GM12892 (cell line): ENCODE data around the gene PKHD1.
"Not testable (repeated sequence)": the region's sequence is repeated elsewhere in the genome, so short reads cannot be mapped to it uniquely, and the experiment has no call there.

Experiments used
- DNase-seq: peaks from one replicate; pipeline ENCODE4 v3.0.0; 2011; ENCODE audit not compliant: insufficient read length
- FAIRE-seq: peaks from 2 replicates; lab custom pipeline; 2011; peaks lifted over from hg19 to GRCh38; lab: Jason Lieb, UNC
- POLR2A ChIP-seq: IDR thresholded peaks from 2 replicates; pipeline ENCODE4 v1.6.1; 2011; ENCODE audit warnings: low read depth, low read length, control low read depth
- POLR2AphosphoS5 ChIP-seq: IDR thresholded peaks from 2 replicates; pipeline ENCODE4 v1.6.1; 2011; ENCODE audit warnings: low read depth, low read length, control low read depth
- TAF1 ChIP-seq: IDR thresholded peaks from 2 replicates; pipeline ENCODE4 v1.6.1; 2011; ENCODE audit warnings: low read depth, mild to moderate bottlenecking, control low read depth, low read length, borderline replicate concordance

Gene PKHD1

DNA sequence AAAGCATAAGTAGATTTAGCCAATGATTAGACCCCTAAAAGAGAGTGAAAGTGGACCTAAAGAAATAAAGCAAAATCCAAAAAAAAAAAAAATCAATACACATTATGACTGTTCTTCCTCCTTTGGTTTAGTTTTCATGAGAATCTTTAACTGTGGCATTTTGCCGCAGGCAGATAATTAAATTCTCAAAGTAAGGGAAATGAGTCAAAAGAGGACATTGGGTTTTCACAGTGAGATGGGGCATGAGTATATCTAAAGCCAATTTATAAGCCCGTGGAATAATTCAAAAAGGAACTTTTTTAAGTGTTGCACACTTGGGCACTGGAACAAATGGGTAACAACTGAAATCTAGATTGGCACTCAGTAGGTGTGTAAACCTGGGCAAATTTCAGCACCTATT, 230.3 kb downstream of the PKHD1 start:
- DNase-seq (no peak), FAIRE-seq (no peak)
- no peak for TF ChIP-seq POLR2AphosphoS5
- no peak for TF ChIP-seq POLR2A
- no peak for TF ChIP-seq TAF1

- TF ChIP-seq TAF1 (no peak), POLR2AphosphoS5 (no peak), POLR2A (no peak)
- DNase-seq = no peak
- no peak for FAIRE-seq
Observed at GRCh38 chr6:51856508-51856907, 230.9 kb downstream of the PKHD1 start.

DNA sequence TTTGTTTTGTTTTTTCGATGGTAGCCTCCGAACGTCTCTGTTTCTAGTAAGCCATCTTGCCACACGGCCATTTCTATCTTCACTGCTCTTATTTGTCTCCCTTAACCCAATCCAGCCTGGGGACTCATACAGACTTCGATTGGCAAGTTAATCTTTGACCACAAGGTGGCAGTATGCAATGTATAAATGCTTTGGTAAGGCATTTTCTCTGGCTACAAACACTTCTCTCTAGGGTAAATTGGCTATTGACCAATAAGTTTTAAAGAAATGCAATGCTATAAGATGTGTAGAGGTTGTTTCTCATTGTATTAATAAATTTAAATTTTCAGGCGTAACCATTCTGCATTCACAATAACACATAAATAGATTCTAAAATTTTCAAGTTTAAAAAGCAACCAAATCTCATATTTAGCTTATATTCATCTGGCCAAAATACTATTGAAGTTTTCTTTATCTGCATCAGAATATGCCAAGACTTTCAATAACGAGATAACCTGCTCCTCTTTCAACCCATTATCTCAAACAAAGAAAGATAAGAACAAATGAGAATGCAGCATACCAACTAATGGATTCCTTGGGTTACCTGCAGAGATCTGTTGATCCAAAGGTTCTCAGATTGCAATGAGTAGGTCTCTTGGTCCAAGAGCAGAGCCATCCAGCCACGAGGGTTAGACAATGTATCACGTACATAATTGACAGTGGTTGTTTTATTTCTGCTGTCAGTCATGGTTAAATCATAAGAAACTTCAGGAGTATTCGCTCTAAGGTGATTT, 231.9 kb downstream of the PKHD1 start:
- TF ChIP-seq POLR2A (no peak), POLR2AphosphoS5 (no peak), TAF1 (no peak)
- DNase-seq = peak; percentile 43
- FAIRE-seq = peak; percentile 84

- DNase-seq = no peak
- FAIRE-seq = no peak
- TF ChIP-seq POLR2A (no peak), TAF1 (no peak), POLR2AphosphoS5 (no peak)
Observed at GRCh38 chr6:51854876-51855275, 232.5 kb downstream of the PKHD1 start.

DNA sequence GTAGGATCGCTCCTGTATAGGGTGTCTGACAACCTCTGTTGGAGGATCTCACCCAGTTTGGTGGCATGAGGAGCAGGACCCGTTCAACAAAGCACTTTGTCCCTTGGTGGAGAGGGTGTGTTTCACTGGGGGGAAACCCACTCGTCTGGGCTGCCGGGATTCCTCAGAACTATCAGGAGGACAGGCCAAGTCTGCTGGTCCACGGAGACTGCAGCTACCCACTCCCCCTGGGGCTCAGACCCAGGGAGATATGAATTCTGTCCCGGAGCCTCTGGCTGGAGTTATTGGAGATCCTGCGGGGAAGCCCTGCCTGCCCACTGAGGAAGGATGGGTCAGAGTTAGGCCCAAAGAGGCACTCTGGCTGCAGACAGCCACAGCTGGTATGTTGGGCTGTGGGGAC, 233.1 kb downstream of the PKHD1 start:
- TF ChIP-seq POLR2A (no peak), POLR2AphosphoS5 (no peak), TAF1 (no peak)
- FAIRE-seq (no peak), DNase-seq (no peak)

DNA sequence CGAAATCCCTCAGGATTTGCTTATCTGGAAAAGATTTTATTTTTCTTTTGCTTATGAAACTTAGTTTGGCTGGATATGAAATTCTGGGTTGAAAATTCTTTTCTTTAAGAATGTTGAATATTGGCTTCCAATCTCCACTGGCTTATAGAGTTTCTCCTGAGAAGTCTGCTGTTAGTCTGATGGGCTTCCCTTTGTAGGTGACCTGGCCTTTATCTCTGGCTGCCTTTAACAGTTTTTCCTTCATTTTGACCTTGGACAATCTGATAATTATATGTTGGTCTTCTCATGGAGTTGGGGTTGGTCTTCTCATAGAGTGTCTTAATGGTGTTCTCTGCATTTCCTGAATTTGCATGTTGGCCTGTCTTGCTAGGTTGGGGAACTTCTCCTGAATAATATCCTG, 234.3 kb downstream of the PKHD1 start:
- not testable (repeated sequence) for DNase-seq, FAIRE-seq

GRCh38 chr6:51846531-51846930, 240.9 kb downstream of the PKHD1 start:
- FAIRE-seq = no peak
- DNase-seq = no peak
- TF ChIP-seq POLR2A (no peak), POLR2AphosphoS5 (no peak), TAF1 (no peak)

DNA sequence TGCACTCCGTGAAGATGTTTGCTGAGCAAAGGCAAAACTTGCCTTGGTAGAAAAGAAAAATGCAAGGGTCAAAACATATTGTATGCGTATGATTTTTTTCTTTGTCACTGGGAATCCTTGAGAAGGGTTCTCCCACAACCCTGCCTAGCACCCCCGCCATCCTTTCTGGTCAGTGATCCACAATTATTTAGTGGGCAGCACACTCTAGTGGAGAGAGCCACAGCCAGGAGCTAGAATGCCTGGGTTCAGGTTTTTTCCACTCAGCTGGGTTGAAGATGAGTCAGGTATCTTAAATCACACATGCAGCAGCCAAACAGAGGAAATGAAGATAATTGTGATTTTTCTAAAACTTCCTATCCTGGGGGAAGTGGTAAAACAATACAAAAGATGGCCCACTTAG, 243.1 kb downstream of the PKHD1 start:
- FAIRE-seq (no peak), DNase-seq (no peak)
- no peak for TF ChIP-seq TAF1

GRCh38 chr6:51843456-51844056, 243.9 kb downstream of the PKHD1 start:
- FAIRE-seq = no peak
- no peak for DNase-seq
- TF ChIP-seq POLR2AphosphoS5 (no peak), POLR2A (no peak), TAF1 (no peak)

- FAIRE-seq = no peak
- TF ChIP-seq POLR2A = no peak
- TF ChIP-seq POLR2AphosphoS5 = no peak
- TF ChIP-seq TAF1 = no peak
- DNase-seq = no peak
Observed at GRCh38 chr6:51842804-51843378, 244.5 kb downstream of the PKHD1 start.

GRCh38 chr6:51842061-51842803, 245.2 kb downstream of the PKHD1 start:
- FAIRE-seq (no peak), DNase-seq (no peak)
- TF ChIP-seq POLR2A (no peak), POLR2AphosphoS5 (no peak), TAF1 (no peak)
